SU-DHL-6 (cell line): ENCODE measurements around the gene CXCL6.

Experiments
- H2AFZ ChIP-seq: fragments of 200-600 bp; sonication (generic); 2 replicates; pipeline ENCODE4 v1.6.1; 2014; ENCODE audit warnings: low read depth, mild to moderate bottlenecking, moderate library complexity, mixed read lengths, antibody characterized with exemption, low read length; ENCODE audit not compliant: severe bottlenecking
- H3F3A ChIP-seq: fragments of 200-600 bp; shearing (Covaris generic); 2 replicates; pipeline ENCODE4 v1.6.0; 2016; ENCODE audit warnings: antibody characterized with exemption, mild to moderate bottlenecking; ENCODE audit not compliant: insufficient read depth
- H3K27ac ChIP-seq: fragments of 200-600 bp; sonication (generic); 2 replicates; pipeline ENCODE4 v1.5.1; 2016; ENCODE audit warnings: low read depth, mild to moderate bottlenecking, low read length, moderate library complexity, mixed read lengths
- H3K27me3 ChIP-seq: fragments of 200-600 bp; sonication (generic), shearing (Covaris generic); 2 replicates; pipeline ENCODE4 v1.6.0; 2014; ENCODE audit warnings: mild to moderate bottlenecking, low read length
- H3K36me3 ChIP-seq: fragments of 200-600 bp; sonication (generic); 2 replicates; pipeline ENCODE4 v1.6.1; 2014; ENCODE audit warnings: mild to moderate bottlenecking, low read length, mixed read lengths
- H3K4me2 ChIP-seq: fragments of 300-600, 200-600 bp; shearing (Covaris generic), sonication (generic); 2 replicates; pipeline ENCODE4 v1.6.0; 2014; ENCODE audit warnings: low read length, low read depth, mild to moderate bottlenecking; ENCODE audit not compliant: poor library complexity, severe bottlenecking
- H3K4me3 ChIP-seq: fragments of 200-600 bp; sonication (generic); 2 replicates; pipeline ENCODE4 v1.5.1; 2014; ENCODE audit warnings: antibody characterized with exemption, low read length, mild to moderate bottlenecking, mixed read lengths; ENCODE audit not compliant: insufficient read depth, poor library complexity, severe bottlenecking
- H3K79me2 ChIP-seq: fragments of 200-600 bp; sonication (generic); 2 replicates; pipeline ENCODE4 v1.6.1; 2014; ENCODE audit warnings: mild to moderate bottlenecking, low read length, moderate library complexity; ENCODE audit not compliant: insufficient read depth
- H3K9ac ChIP-seq: fragments of 200-600 bp; sonication (generic); 2 replicates; pipeline ENCODE4 v1.7.0; 2014; ENCODE audit warnings: mild to moderate bottlenecking, low read length
- H3K9me2 ChIP-seq: fragments of 200-600 bp; sonication (generic); replicated peaks from 2 replicates; pipeline ENCODE4 v1.6.1; 2014; ENCODE audit warnings: low read length; ENCODE audit not compliant: insufficient read depth
- H3K9me3 ChIP-seq: fragments of 200-600 bp; sonication (generic); 2 replicates; pipeline ENCODE4 v1.6.1; 2014; ENCODE audit warnings: low read length, mixed read lengths; ENCODE audit not compliant: insufficient read depth
- H4K20me1 ChIP-seq: fragments of 200-600 bp; sonication (generic); 2 replicates; pipeline ENCODE4 v1.6.1; 2014; ENCODE audit warnings: low read depth, mild to moderate bottlenecking, antibody characterized with exemption, low read length, moderate library complexity, mixed read lengths
- CTCF ChIP-seq: fragments of 200-600 bp; sonication (generic); IDR thresholded peaks from one replicate; pipeline ENCODE4 v1.5.1; 2017; ENCODE audit warnings: antibody characterized with exemption, mild to moderate bottlenecking, low read length, moderate library complexity; ENCODE audit not compliant: insufficient read depth, poor library complexity, severe bottlenecking
- EZH2phosphoT487 ChIP-seq: fragments of 200-600 bp; sonication (generic), shearing (Covaris generic); conservative IDR thresholded peaks from 2 replicates; pipeline ENCODE4 v1.6.1; 2018; ENCODE audit warnings: mild to moderate bottlenecking, antibody characterized with exemption, low read length, moderate library complexity, mixed read lengths

Gene CXCL6

GRCh38 chr4:73874386-73874785, 37.9 kb downstream of the CXCL6 start:
- H3K4me3 ChIP-seq = no peak overlapping the region

GRCh38 chr4:73875401-73875800, 38.9 kb downstream of the CXCL6 start:
- no peak overlapping the region for H3K4me2 ChIP-seq
- no peak overlapping the region for H3K4me3 ChIP-seq
- H2AFZ ChIP-seq = no peak overlapping the region
- no peaks in the 10 kb centered on the region for H3K9me2 ChIP-seq
- H3K9me3 ChIP-seq = no peaks in the 10 kb centered on the region
- H3K36me3 ChIP-seq = no peaks in the 10 kb centered on the region
- no peaks in the 10 kb centered on the region for H3K27me3 ChIP-seq
- H3F3A ChIP-seq = no peaks in the 10 kb centered on the region
- TF ChIP-seq EZH2phosphoT487 (no peak), CTCF (no peak)
- H4K20me1 ChIP-seq = no peaks in the 10 kb centered on the region
- H3K27ac ChIP-seq = no peak overlapping the region
- H3K9ac ChIP-seq = no peak overlapping the region
- no peaks in the 10 kb centered on the region for H3K79me2 ChIP-seq

More at GRCh38 chr4:73874386-73874785, 37.9 kb downstream of the CXCL6 start:
- no peak for TF ChIP-seq CTCF
- no peak for TF ChIP-seq EZH2phosphoT487
- Histone ChIP-seq H3K27ac (no peak overlapping the region), H2AFZ (no peak overlapping the region), H3K9ac (no peak overlapping the region), H3K9me2 (no peaks in the 10 kb centered on the region), H4K20me1 (no peaks in the 10 kb centered on the region), H3K27me3 (no peaks in the 10 kb centered on the region), H3K36me3 (no peaks in the 10 kb centered on the region), H3K79me2 (no peaks in the 10 kb centered on the region), H3K4me2 (no peak overlapping the region), H3F3A (no peaks in the 10 kb centered on the region), H3K9me3 (no peaks in the 10 kb centered on the region)

DNA sequence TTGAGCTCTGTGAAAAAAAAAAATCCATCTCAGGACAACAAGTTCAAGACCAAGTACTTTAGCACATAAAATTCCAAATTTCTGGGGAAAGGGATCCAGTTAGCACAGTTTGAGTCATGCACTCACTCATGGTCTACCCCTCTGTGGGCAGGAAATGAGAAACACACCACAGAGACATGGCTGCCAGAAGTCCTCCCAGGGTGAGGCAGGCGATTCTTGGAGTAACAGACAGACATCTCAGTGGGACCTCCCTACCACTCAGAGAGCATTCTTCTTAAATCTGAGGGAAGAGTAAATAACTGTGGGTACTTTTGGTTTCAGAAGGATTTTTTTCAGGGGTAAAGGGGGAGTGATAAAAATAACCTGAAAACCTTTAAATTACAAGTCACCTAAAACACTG, 46.8 kb downstream of the CXCL6 start:
- no peaks in the 10 kb centered on the region for H4K20me1 ChIP-seq
- no peaks in the 10 kb centered on the region for H3K36me3 ChIP-seq
- TF ChIP-seq CTCF = no peak
- TF ChIP-seq EZH2phosphoT487 = no peak
- H3K4me2 ChIP-seq = no peak overlapping the region
- H3K27me3 ChIP-seq = no peaks in the 10 kb centered on the region
- no peak overlapping the region for H3K27ac ChIP-seq
- no peak overlapping the region for H2AFZ ChIP-seq
- H3K9me2 ChIP-seq = no peaks in the 10 kb centered on the region
- no peak overlapping the region for H3K9ac ChIP-seq
- H3K4me3 ChIP-seq = no peak overlapping the region
- H3F3A ChIP-seq = no peaks in the 10 kb centered on the region
- H3K9me3 ChIP-seq = no peaks in the 10 kb centered on the region
- H3K79me2 ChIP-seq = no peaks in the 10 kb centered on the region
